DOHH2 (cell line): ENCODE results near the gene NFKB1.
A peak's percentile ranks its signal among the peaks of the same experiment; 100 is the strongest.

ENCODE experiments used
- H3F3A ChIP-seq: fragments of 200-600 bp; sonication (generic), shearing (Covaris generic); 2 replicates; pipeline ENCODE4 v1.6.0; 2016; ENCODE audit warnings: antibody characterized with exemption, mild to moderate bottlenecking; ENCODE audit not compliant: control insufficient read depth, insufficient read depth
- H3K27ac ChIP-seq: fragments of 200-600 bp; sonication (generic); 2 replicates; pipeline ENCODE4 v1.5.1; 2014; ENCODE audit warnings: low read depth, mild to moderate bottlenecking, low read length, moderate library complexity
- H3K27me3 ChIP-seq: fragments of 200-600 bp; sonication (generic); 2 replicates; pipeline ENCODE4 v1.6.1; 2014; ENCODE audit warnings: mild to moderate bottlenecking, low read length, mixed read lengths; ENCODE audit not compliant: control insufficient read depth
- H3K36me3 ChIP-seq: fragments of 200-600 bp; sonication (generic); 2 replicates; pipeline ENCODE4 v1.6.1; 2014; ENCODE audit warnings: mild to moderate bottlenecking, low read length, moderate library complexity, mixed read lengths; ENCODE audit not compliant: control insufficient read depth
- H3K4me1 ChIP-seq: fragments of 200-600 bp; sonication (generic); 2 replicates; pipeline ENCODE4 v1.6.1; 2014; ENCODE audit warnings: mild to moderate bottlenecking, low read length, mixed read lengths; ENCODE audit not compliant: control insufficient read depth
- H3K4me2 ChIP-seq: fragments of 200-600 bp; sonication (generic); 2 replicates; pipeline ENCODE4 v1.6.0; 2014; ENCODE audit warnings: mild to moderate bottlenecking, low read length, moderate library complexity
- H3K4me3 ChIP-seq: fragments of 200-600 bp; sonication (generic); 2 replicates; pipeline ENCODE4 v1.5.1; 2014; ENCODE audit warnings: mild to moderate bottlenecking, low read length, mixed read lengths
- H3K79me2 ChIP-seq: fragments of 200-600 bp; sonication (generic); 2 replicates; pipeline ENCODE4 v1.6.1; 2014; ENCODE audit warnings: mild to moderate bottlenecking, low read length, mixed read lengths; ENCODE audit not compliant: control insufficient read depth
- H3K9me2 ChIP-seq: fragments of 200-600 bp; sonication (generic); replicated peaks from 2 replicates; pipeline ENCODE4 v1.6.1; 2014; ENCODE audit warnings: mild to moderate bottlenecking, low read length, mixed read lengths; ENCODE audit not compliant: control insufficient read depth
- H3K9me3 ChIP-seq: fragments of 200-600 bp; sonication (generic); 2 replicates; pipeline ENCODE4 v1.6.1; 2014; ENCODE audit warnings: antibody characterized with exemption, low read length, mixed read lengths; ENCODE audit not compliant: control insufficient read depth, insufficient read depth
- H4K20me1 ChIP-seq: fragments of 200-600 bp; sonication (generic); 2 replicates; pipeline ENCODE4 v1.6.0; 2014; ENCODE audit warnings: low read depth, mild to moderate bottlenecking, antibody characterized with exemption, low read length, moderate library complexity; ENCODE audit not compliant: control insufficient read depth, insufficient read depth
- CTCF ChIP-seq: fragments of 200-600 bp; sonication (generic); IDR thresholded peaks from one replicate; pipeline ENCODE4 v1.5.1; 2014; ENCODE audit warnings: antibody characterized with exemption, mild to moderate bottlenecking, low read depth, low read length; ENCODE audit not compliant: poor library complexity, severe bottlenecking
- EZH2phosphoT487 ChIP-seq: fragments of 200-600 bp; sonication (generic); IDR thresholded peaks from 2 replicates; pipeline ENCODE4 v1.6.1; 2017; ENCODE audit warnings: borderline replicate concordance, mild to moderate bottlenecking, antibody characterized with exemption, low read length, moderate library complexity, mixed read lengths

The NFKB1 gene

DNA sequence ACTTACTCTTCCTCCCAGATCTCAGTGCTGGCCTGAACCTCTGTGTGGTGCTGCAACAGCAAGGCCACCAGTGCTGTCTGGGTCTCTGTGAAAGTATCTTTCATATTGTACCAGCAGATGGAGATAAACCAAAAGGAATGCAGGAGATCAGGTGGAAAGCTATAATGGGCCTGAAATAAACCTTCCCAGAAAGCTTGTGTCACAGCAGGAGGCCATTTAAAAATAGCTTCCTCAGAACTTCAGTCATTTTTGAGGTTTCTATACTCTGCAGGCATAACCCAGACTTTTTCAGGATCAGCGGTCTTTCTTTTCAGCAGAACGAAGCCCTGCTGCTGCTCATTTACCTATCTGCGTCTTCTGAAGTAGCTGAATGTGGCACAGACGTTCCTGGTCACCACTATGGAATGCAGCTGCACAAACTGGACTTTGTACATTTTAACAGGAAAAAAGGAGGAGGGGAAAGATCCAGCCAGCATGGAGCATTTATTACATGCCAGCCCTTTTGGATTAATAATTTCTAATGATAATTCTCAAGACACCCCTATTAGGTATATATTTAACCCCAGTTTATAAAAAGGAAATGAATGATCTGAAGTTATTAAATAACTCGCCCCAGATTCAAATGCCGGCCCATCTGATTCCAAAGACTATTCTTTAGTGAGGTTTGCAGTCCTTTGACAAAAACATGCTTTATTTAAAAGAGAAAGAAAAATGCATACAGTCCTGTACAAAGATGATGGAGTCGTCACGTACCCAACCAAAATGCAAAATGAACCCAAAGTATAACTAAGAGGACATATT, 119.7 kb downstream of the NFKB1 start:
- Histone ChIP-seq H4K20me1 (no peaks in the 10 kb centered on the region), H3K4me1 (peaks cover 8% of the 10 kb centered on the region), H3K27ac (no peak overlapping the region), H3K9me2 (no peaks in the 10 kb centered on the region), H3K4me2 (peak overlapping the region; percentile 9; the same call in 1 of the 2 replicates), H3K4me3 (no peak overlapping the region), H3K36me3 (peaks cover 11% of the 10 kb centered on the region), H3F3A (peaks cover 4% of the 10 kb centered on the region; the same call in 1 of the 2 replicates), H3K9me3 (no peaks in the 10 kb centered on the region), H3K27me3 (no peaks in the 10 kb centered on the region), H3K79me2 (no peaks in the 10 kb centered on the region)
- no peak for TF ChIP-seq EZH2phosphoT487
- TF ChIP-seq CTCF, result peak; percentile 66

GRCh38 chr4:102623622-102624021, 122.5 kb downstream of the NFKB1 start:
- H3K27me3 ChIP-seq, result no peaks in the 10 kb centered on the region

DNA sequence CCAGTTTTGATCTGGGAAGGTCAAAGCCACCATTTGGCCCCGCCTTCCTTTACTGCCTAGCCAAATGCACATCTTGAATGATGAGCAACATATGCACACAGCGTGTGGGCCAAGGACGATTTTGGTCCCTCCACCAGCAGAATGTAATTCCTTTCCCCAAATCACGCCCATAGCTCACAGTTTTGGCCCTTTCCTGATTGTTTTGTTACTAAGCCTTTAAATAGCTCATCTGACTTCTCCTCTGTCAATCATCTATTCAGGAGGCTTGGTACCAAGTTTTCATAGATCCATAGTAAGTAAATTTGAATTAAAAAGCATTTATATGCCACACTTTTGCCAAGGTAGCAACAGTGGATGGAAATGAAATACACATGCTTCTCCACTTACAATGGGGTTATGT, 123.3 kb downstream of the NFKB1 start:
- no peaks in the 10 kb centered on the region for H3F3A ChIP-seq
- no peaks in the 10 kb centered on the region for H3K9me3 ChIP-seq
- no peaks in the 10 kb centered on the region for H3K79me2 ChIP-seq
- H3K4me3 ChIP-seq, result no peak overlapping the region
- H3K36me3 ChIP-seq, result no peaks in the 10 kb centered on the region
- no peak overlapping the region for H3K4me2 ChIP-seq
- H4K20me1 ChIP-seq, result no peaks in the 10 kb centered on the region
- H3K27me3 ChIP-seq, result no peaks in the 10 kb centered on the region
- H3K9me2 ChIP-seq, result no peaks in the 10 kb centered on the region
- H3K27ac ChIP-seq, result no peak overlapping the region
- TF ChIP-seq CTCF, result no peak
- TF ChIP-seq EZH2phosphoT487, result no peak
- H3K4me1 ChIP-seq, result peaks cover 8% of the 10 kb centered on the region

More at GRCh38 chr4:102623622-102624021, 122.5 kb downstream of the NFKB1 start:
- H3K79me2 ChIP-seq, result no peaks in the 10 kb centered on the region
- no peak overlapping the region for H3K27ac ChIP-seq
- H3K4me1 ChIP-seq, result peaks cover 8% of the 10 kb centered on the region
- H3K4me2 ChIP-seq, result no peak overlapping the region
- no peaks in the 10 kb centered on the region for H3K9me3 ChIP-seq
- no peak overlapping the region for H3K4me3 ChIP-seq
- no peaks in the 10 kb centered on the region for H3K9me2 ChIP-seq
- no peaks in the 10 kb centered on the region for H3K36me3 ChIP-seq
- H4K20me1 ChIP-seq, result no peaks in the 10 kb centered on the region
- no peak for TF ChIP-seq EZH2phosphoT487
- TF ChIP-seq CTCF, result no peak
- no peaks in the 10 kb centered on the region for H3F3A ChIP-seq
